ENCODE results near the gene PKDCC. TPM values are rescaled to one million over a fixed set of nuclear protein-coding genes. Genes with fewer than 3 reads are reported as not detected.

PKDCC gene
- total and polyA plus RNA-seq, 10 of the 15 experiments (the other 5 are each of a cell fraction or from before 2014, with no cell fraction given), result 0.13 to 10.2 (median 2.3) TPM

GRCh38 chr2:42105330-42106256, 57.8 kb downstream of the PKDCC start (continued):
- TF ChIP-seq, protein P1, sequence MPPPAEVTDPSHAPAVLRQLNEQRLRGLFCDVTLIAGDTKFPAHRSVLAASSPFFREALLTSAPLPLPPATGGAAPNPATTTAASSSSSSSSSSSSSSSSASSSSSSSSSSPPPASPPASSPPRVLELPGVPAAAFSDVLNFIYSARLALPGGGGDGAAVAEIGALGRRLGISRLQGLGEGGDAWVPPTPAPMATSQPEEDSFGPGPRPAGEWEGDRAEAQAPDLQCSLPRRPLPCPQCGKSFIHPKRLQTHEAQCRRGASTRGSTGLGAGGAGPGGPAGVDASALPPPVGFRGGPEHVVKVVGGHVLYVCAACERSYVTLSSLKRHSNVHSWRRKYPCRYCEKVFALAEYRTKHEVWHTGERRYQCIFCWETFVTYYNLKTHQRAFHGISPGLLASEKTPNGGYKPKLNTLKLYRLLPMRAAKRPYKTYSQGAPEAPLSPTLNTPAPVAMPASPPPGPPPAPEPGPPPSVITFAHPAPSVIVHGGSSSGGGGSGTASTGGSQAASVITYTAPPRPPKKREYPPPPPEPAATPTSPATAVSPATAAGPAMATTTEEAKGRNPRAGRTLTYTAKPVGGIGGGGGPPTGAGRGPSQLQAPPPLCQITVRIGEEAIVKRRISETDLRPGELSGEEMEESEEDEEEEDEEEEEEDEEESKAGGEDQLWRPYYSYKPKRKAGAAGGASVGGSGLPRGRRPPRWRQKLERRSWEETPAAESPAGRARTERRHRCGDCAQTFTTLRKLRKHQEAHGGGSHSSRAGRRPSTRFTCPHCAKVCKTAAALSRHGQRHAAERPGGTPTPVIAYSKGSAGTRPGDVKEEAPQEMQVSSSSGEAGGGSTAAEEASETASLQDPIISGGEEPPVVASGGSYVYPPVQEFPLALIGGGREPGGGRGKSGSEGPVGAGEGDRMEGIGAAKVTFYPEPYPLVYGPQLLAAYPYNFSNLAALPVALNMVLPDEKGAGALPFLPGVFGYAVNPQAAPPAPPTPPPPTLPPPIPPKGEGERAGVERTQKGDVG (CRISPR knock-in tag; IDR thresholded peaks at IDR 0.05), result no peak
- TF ChIP-seq, protein P2, sequence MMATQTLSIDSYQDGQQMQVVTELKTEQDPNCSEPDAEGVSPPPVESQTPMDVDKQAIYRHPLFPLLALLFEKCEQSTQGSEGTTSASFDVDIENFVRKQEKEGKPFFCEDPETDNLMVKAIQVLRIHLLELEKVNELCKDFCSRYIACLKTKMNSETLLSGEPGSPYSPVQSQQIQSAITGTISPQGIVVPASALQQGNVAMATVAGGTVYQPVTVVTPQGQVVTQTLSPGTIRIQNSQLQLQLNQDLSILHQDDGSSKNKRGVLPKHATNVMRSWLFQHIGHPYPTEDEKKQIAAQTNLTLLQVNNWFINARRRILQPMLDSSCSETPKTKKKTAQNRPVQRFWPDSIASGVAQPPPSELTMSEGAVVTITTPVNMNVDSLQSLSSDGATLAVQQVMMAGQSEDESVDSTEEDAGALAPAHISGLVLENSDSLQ (IDR thresholded peaks at IDR 0.05), result no peak
- TF ChIP-seq SMAD1 (IDR thresholded peaks at IDR 0.05; ENCODE audit: low read depth, partially characterized antibody) (peak; percentile 14), POLR2AphosphoS2 (IDR thresholded peaks at IDR 0.05; ENCODE audit: low read depth, low read length) (peak; percentile 49; the same call in 1 of the 2 replicates), PAX5 (IDR thresholded peaks at IDR 0.05; ENCODE audit: borderline replicate concordance, low read depth, low read length) (peak; percentile 45; the same call in 1 of the 2 replicates), JUND (IDR thresholded peaks at IDR 0.05; ENCODE audit: low read depth, low read length) (no peak), EP300 (IDR thresholded peaks at IDR 0.05; ENCODE audit: borderline replicate concordance in 1 of 2, control insufficient read depth in 1 of 2, low read depth in 2 of 2, low read length in 2 of 2) (peak; percentile 51 to 65; a peak in 1 of 4 replicates), BRCA1 (IDR thresholded peaks at IDR 0.05; ENCODE audit: low read depth, low read length) (no peak), HCFC1 (IDR thresholded peaks at IDR 0.05; ENCODE audit: low read length) (no peak), RUNX3 (IDR thresholded peaks at IDR 0.05; ENCODE audit: low read length) (no peak), GATAD2B (conservative IDR thresholded peaks at IDR 0.05; ENCODE audit: low read depth) (no peak; the same call in 1 of the 2 replicates), SMARCA5 (IDR thresholded peaks at IDR 0.05) (no peak), BMI1 (IDR thresholded peaks at IDR 0.05; ENCODE audit: borderline replicate concordance) (0 out of 2 replicates have a peak, but pooled peaks have one; percentile 21), WRNIP1 (IDR thresholded peaks at IDR 0.05; ENCODE audit: borderline replicate concordance, low read depth, low read length) (no peak), POLR2A (IDR thresholded peaks at IDR 0.05; ENCODE audit: low read depth, low read length) (peak; percentile 56), MYC (IDR thresholded peaks at IDR 0.05; ENCODE audit: insufficient read depth, insufficient read length, insufficient replicate concordance, low read length, severe bottlenecking) (no peak), ETV6 (conservative IDR thresholded peaks at IDR 0.05 in 1 of 2, IDR thresholded peaks at IDR 0.05 in 1 of 2; ENCODE audit: borderline replicate concordance in 1 of 2, low read depth in 1 of 2) (no peak; a peak in 1 of 4 replicates)
- TF ChIP-seq, protein P3, sequence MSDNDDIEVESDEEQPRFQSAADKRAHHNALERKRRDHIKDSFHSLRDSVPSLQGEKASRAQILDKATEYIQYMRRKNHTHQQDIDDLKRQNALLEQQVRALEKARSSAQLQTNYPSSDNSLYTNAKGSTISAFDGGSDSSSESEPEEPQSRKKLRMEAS (IDR thresholded peaks at IDR 0.05; ENCODE audit: low read depth, low read length), result peak; percentile 54
- TF ChIP-seq, protein P4, sequence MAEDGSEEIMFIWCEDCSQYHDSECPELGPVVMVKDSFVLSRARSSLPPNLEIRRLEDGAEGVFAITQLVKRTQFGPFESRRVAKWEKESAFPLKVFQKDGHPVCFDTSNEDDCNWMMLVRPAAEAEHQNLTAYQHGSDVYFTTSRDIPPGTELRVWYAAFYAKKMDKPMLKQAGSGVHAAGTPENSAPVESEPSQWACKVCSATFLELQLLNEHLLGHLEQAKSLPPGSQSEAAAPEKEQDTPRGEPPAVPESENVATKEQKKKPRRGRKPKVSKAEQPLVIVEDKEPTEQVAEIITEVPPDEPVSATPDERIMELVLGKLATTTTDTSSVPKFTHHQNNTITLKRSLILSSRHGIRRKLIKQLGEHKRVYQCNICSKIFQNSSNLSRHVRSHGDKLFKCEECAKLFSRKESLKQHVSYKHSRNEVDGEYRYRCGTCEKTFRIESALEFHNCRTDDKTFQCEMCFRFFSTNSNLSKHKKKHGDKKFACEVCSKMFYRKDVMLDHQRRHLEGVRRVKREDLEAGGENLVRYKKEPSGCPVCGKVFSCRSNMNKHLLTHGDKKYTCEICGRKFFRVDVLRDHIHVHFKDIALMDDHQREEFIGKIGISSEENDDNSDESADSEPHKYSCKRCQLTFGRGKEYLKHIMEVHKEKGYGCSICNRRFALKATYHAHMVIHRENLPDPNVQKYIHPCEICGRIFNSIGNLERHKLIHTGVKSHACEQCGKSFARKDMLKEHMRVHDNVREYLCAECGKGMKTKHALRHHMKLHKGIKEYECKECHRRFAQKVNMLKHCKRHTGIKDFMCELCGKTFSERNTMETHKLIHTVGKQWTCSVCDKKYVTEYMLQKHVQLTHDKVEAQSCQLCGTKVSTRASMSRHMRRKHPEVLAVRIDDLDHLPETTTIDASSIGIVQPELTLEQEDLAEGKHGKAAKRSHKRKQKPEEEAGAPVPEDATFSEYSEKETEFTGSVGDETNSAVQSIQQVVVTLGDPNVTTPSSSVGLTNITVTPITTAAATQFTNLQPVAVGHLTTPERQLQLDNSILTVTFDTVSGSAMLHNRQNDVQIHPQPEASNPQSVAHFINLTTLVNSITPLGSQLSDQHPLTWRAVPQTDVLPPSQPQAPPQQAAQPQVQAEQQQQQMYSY (CRISPR knock-in tag; IDR thresholded peaks at IDR 0.05), result no peak
